Endothelial cell of umbilical vein (primary cell): ENCODE results near the gene NBEAL2. TPM values are rescaled to one million over a fixed set of nuclear protein-coding genes. Genes with fewer than 3 reads are reported as not detected.

ENCODE experiments used
- BruUV-seq: library from RNA; stranded (reverse); fragments of 400-500 nt; replicated peaks from 2 replicates; lab custom pipeline; 2021; lab: Mats Ljungman, UMichigan
- CTCF ChIA-PET: fragments of 300-600, 350-600 bp; sonication (Branson Sonifier 250); formaldehyde crosslinking; loops from one replicate; lab custom pipeline; 2021; ENCODE audit warnings: antibody characterized with exemption, inconsistent platforms; lab: Charles Lee
- POLR2A ChIA-PET: fragments of 300-600, 350-600 bp; sonication (Branson Sonifier 250); formaldehyde crosslinking; loops from one replicate; lab custom pipeline; 2021; ENCODE audit warnings: antibody characterized with exemption, inconsistent platforms; lab: Charles Lee
- DNase-seq: peaks from one replicate; pipeline ENCODE4 v3.0.0-alpha.2; 2011; ENCODE audit warnings: low read depth, low spot score
- FAIRE-seq: peaks from 2 replicates; lab custom pipeline; 2011; peaks lifted over from hg19 to GRCh38; lab: Jason Lieb, UNC
- H2AFZ ChIP-seq: 2 replicates; pipeline ENCODE4 v1.6.0; 2012; ENCODE audit warnings: low read depth, low read length, control low read depth, inconsistent platforms
- H3K27ac ChIP-seq: 2 replicates; pipeline ENCODE4 v1.5.1; 2011; ENCODE audit warnings: low read depth, mild to moderate bottlenecking, control low read depth, low read length, moderate library complexity; ENCODE audit not compliant: insufficient read depth
- H3K27me3 ChIP-seq, 2 experiments: 2 replicates each; pipeline versions ENCODE4 v1.6.0 to v1.6.1; 2011; ENCODE audit warnings: low read length in 2 of 2, mixed read lengths in 1 of 2; ENCODE audit not compliant: control insufficient read depth in 2 of 2, insufficient read depth in 2 of 2
- H3K36me3 ChIP-seq, 2 experiments: 2 replicates in 1 of 2; 3 replicates in 1 of 2; pipeline ENCODE4 v1.5.1; 2011; ENCODE audit warnings: low read length in 2 of 2, mild to moderate bottlenecking in 1 of 2, moderate library complexity in 1 of 2; ENCODE audit not compliant: control insufficient read depth in 2 of 2, insufficient read depth in 2 of 2; ENCODE audit errors: extremely low read depth in 1 of 2
- H3K4me1 ChIP-seq: 3 replicates; pipeline ENCODE4 v1.5.1; 2011; ENCODE audit warnings: mild to moderate bottlenecking, low read length; ENCODE audit not compliant: control insufficient read depth, insufficient read depth; ENCODE audit errors: extremely low read depth
- H3K4me2 ChIP-seq: 2 replicates; pipeline ENCODE4 v1.6.1; 2011; ENCODE audit warnings: low read length, control low read depth, mixed read lengths; ENCODE audit not compliant: insufficient read depth
- H3K4me3 ChIP-seq, 3 experiments: fragments of 200-600 bp in 1 of 3; sonication (generic), shearing (Covaris generic) in 1 of 3; replicated peaks in 1 of 3; 2 replicates each; pipeline ENCODE4 v1.5.1; 2011 to 2016; ENCODE audit warnings: control low read depth in 3 of 3, low read length in 3 of 3, mild to moderate bottlenecking in 2 of 3, inconsistent platforms in 1 of 3, low read depth in 1 of 3, moderate library complexity in 1 of 3; ENCODE audit not compliant: insufficient read depth in 1 of 3
- H3K79me2 ChIP-seq: 2 replicates; pipeline ENCODE4 v1.6.0; 2012; ENCODE audit warnings: low read length, inconsistent platforms; ENCODE audit not compliant: control insufficient read depth, insufficient read depth
- H3K9ac ChIP-seq: replicated peaks from 2 replicates; pipeline ENCODE3; 2011; ENCODE audit warnings: low read length, control low read depth; ENCODE audit not compliant: insufficient read depth; ENCODE audit errors: extremely low read depth
- H3K9me1 ChIP-seq: replicated peaks from 3 replicates; pipeline ENCODE4 v1.6.0; 2011; ENCODE audit warnings: mild to moderate bottlenecking, low read length; ENCODE audit not compliant: control insufficient read depth, insufficient read depth; ENCODE audit errors: extremely low read depth
- H3K9me3 ChIP-seq: replicated peaks from 2 replicates; pipeline ENCODE4 v1.5.1; 2012; ENCODE audit warnings: low read length, inconsistent platforms; ENCODE audit not compliant: control insufficient read depth, insufficient read depth
- H4K20me1 ChIP-seq: replicated peaks from 2 replicates; pipeline ENCODE3; 2011; ENCODE audit warnings: mild to moderate bottlenecking, low read length; ENCODE audit not compliant: control insufficient read depth, insufficient read depth; ENCODE audit errors: extremely low read depth
- EZH2 ChIP-seq: IDR thresholded peaks from 2 replicates; pipeline ENCODE4 v1.6.1; 2012; ENCODE audit warnings: borderline replicate concordance, low read depth, mild to moderate bottlenecking, moderate library complexity, low read length, inconsistent platforms; ENCODE audit not compliant: severe bottlenecking
- FOS ChIP-seq: IDR thresholded peaks from 2 replicates; pipeline ENCODE4 v1.6.1; 2011; ENCODE audit warnings: mild to moderate bottlenecking, low read length, moderate library complexity, borderline replicate concordance; ENCODE audit not compliant: insufficient read depth
- GATA2 ChIP-seq: IDR thresholded peaks from 2 replicates; pipeline ENCODE4 v1.7.0; 2011; ENCODE audit warnings: low read depth, mild to moderate bottlenecking, moderate library complexity, mixed read lengths, low read length; ENCODE audit not compliant: insufficient read length, insufficient read depth
- JUN ChIP-seq: IDR thresholded peaks from 2 replicates; pipeline ENCODE4 v1.6.1; 2011; ENCODE audit warnings: borderline replicate concordance, low read depth; ENCODE audit not compliant: insufficient read length, insufficient read depth
- MYC ChIP-seq: IDR thresholded peaks from one replicate; pipeline ENCODE4 v1.6.1; 2011; ENCODE audit warnings: mild to moderate bottlenecking, low read depth, low read length
- POLR2A ChIP-seq: IDR thresholded peaks from 2 replicates; pipeline ENCODE4 v1.6.1; 2012; ENCODE audit warnings: low read depth, mild to moderate bottlenecking, control low read depth, low read length
- POLR2AphosphoS5 ChIP-seq: IDR thresholded peaks from 2 replicates; pipeline ENCODE4 v1.6.1; 2012; ENCODE audit warnings: low read depth, mild to moderate bottlenecking, control low read depth, low read length, moderate library complexity; ENCODE audit not compliant: insufficient read depth
- dilution Hi-C: fragments of 300-500 bp; cut with MboI; formaldehyde crosslinking; loops from one replicate; pipeline ENCODE4 v1.15.0; 2019; ENCODE audit warnings: low sequenced_read_pairs; ENCODE audit not compliant: extremely low pct_ligation_motif_present
- intact Hi-C: fragments of 100-400 bp; cut with micrococcal nuclease; formaldehyde crosslinking; loops from one replicate; pipeline ENCODE4 v1.10.0; 2022
- polyA plus RNA-seq, 4 experiments: library from polyadenylated mRNA; depleted of rRNA in 3 of 4; stranded (reverse) in 3 of 4; unstranded in 1 of 4; fragments of >200 nt; gene quantifications; 2 replicates each; pipeline versions ENCODE4 v1.2.1 to v1.2.3, GENCODE V29; 2011 to 2012; ENCODE audit warnings: missing spikeins in 1 of 4
- total RNA-seq: library from RNA; stranded (reverse); gene quantifications from 2 replicates; pipeline ENCODE4 v1.2.3, GENCODE V29; 2021
- TF ChIP-seq, protein P1 (sequence below): IDR thresholded peaks from 2 replicates; pipeline ENCODE4 v1.6.1; 2011; ENCODE audit not compliant: insufficient read depth, insufficient read length
- TF ChIP-seq, protein P2 (sequence below), 2 donors: IDR thresholded peaks; 1 replicate in 1 of 2; 2 replicates in 1 of 2; pipeline ENCODE4 v1.5.1; 2011; ENCODE audit warnings: low read length in 2 of 2, mild to moderate bottlenecking in 2 of 2, moderate library complexity in 2 of 2, control low read depth in 1 of 2, inconsistent platforms in 1 of 2, low read depth in 1 of 2; ENCODE audit not compliant: insufficient read depth in 1 of 2; ENCODE audit errors: extremely low read depth in 1 of 2

Gene NBEAL2
- total and polyA plus RNA-seq, 2 donors (not counting 3 experiments of a cell fraction or from before 2014, with no cell fraction given) = 48.0 to 84.7 TPM

DNA sequence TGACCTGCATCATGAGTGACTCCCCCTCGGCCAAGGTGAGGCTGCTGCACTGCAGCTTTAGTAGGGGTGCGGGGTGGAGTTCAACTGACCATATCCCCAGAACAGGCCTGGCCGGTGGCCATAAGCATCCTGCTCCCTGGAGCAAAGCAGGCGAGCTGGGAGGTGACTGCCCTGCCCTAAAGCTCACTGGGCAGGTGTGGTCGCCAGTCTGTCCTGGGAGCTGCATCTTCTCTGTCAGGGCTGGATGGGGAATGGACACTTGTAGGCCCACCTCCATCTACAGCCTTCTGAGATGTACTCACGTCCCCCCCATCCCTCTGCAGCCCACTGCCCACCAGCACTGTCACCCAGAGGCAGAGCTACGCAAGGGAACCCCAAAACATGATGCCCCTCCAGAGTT, 14.5 kb downstream of the NBEAL2 start:
- TF ChIP-seq JUN (no peak), MYC (no peak), POLR2A (no peak), FOS (no peak), POLR2AphosphoS5 (no peak), EZH2 (no peak), GATA2 (no peak)
- TF ChIP-seq, protein P1, sequence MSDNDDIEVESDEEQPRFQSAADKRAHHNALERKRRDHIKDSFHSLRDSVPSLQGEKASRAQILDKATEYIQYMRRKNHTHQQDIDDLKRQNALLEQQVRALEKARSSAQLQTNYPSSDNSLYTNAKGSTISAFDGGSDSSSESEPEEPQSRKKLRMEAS = no peak
- TF ChIP-seq, protein P2, sequence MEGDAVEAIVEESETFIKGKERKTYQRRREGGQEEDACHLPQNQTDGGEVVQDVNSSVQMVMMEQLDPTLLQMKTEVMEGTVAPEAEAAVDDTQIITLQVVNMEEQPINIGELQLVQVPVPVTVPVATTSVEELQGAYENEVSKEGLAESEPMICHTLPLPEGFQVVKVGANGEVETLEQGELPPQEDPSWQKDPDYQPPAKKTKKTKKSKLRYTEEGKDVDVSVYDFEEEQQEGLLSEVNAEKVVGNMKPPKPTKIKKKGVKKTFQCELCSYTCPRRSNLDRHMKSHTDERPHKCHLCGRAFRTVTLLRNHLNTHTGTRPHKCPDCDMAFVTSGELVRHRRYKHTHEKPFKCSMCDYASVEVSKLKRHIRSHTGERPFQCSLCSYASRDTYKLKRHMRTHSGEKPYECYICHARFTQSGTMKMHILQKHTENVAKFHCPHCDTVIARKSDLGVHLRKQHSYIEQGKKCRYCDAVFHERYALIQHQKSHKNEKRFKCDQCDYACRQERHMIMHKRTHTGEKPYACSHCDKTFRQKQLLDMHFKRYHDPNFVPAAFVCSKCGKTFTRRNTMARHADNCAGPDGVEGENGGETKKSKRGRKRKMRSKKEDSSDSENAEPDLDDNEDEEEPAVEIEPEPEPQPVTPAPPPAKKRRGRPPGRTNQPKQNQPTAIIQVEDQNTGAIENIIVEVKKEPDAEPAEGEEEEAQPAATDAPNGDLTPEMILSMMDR (IDR thresholded peaks at IDR 0.05; ENCODE audit: extremely low read depth in 1 of 2, insufficient read depth in 1 of 2, low read depth in 1 of 2, low read length in 2 of 2) = no peak
- intact Hi-C loops = loop anchor here (10.0 kb wide), 1 partner anchor 289 kb away; the partner anchor contains the start of gene TMIE
- no peaks in the 10 kb centered on the region for H3K79me2 ChIP-seq
- H3K4me2 ChIP-seq = no peak overlapping the region
- H3K9me3 ChIP-seq = no peaks in the 10 kb centered on the region
- H4K20me1 ChIP-seq = no peaks in the 10 kb centered on the region
- H3K36me3 ChIP-seq = peaks cover under 1 to 13% of the 10 kb centered on the region in 2 experiments
- H2AFZ ChIP-seq = no peak overlapping the region
- H3K4me1 ChIP-seq = no peaks in the 10 kb centered on the region
- no peaks in the 10 kb centered on the region for H3K9me1 ChIP-seq
- FAIRE-seq (no peak), DNase-seq (no peak)
- no TSS peak for BruUV-seq
- dilution Hi-C loops = no loop called here
- no peak overlapping the region for H3K9ac ChIP-seq
- no peak overlapping the region for H3K27ac ChIP-seq
- H3K27me3 ChIP-seq = no peaks in the 10 kb centered on the region
- H3K4me3 ChIP-seq = no peak overlapping the region
- ChIA-PET POLR2A (interaction anchor here (0.6 kb wide), 1 partner anchor 17 kb away, joined by 4 read pairs; the partner anchor contains the start of gene CCDC12), CTCF (interaction anchor here (1.1 to 1.9 kb wide), 4 partner anchors 12 to 84 kb away, joined by 3 to 7 read pairs (median 6); no protein-coding TSS in a partner anchor)
